C4-2B (cell line): ENCODE measurements around the gene TMEM254.

Experiments used
- ZFX ChIP-seq: fragments of 450-650 bp; IDR thresholded peaks from 2 replicates; pipeline ENCODE4 v1.6.1; 2017
- TF ChIP-seq, protein P1 (sequence below): fragments of 450-650 bp; conservative IDR thresholded peaks from 2 replicates; pipeline ENCODE4 v1.5.1; 2017; ENCODE audit warnings: mild to moderate bottlenecking

DNA sequence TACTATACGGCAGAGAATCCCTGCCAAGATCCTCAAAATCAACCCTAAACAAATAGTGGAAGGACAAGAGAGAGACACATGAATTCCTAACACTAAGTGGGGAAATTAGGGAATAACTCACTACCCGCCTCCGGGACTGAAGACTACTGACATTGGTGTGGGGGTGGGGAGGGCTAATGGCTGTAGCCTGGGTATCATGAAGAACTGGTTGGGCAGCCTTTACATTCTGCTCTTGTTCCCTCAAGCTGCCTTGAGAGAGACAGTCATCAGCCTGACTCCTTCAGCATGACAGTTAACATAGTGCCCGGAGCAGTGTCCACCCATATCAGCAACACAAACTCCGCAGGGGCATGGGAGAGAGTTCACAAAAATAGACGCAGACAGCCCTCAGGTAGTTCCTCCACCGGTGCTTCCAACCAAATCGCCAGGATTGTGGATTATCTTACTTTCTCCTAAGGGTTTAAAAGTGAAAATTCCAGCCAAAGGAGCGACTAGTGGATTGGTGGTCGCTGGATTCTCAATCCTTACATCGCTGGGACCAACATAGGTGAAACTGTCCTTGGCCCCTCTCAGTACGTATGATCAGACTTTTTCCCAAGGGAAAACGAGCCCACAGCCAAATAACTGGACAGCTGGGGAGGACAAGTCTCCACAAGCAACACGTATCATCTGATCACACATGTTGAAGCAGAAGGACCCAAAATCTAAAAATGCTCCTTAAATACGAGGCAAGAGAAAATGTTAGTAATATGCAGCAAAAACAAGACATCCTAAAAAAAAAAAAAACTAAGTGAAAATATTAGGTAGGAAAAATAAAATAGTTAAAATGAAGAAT is 22.6 kb downstream of the TMEM254 start:
- TF ChIP-seq, protein P1, sequence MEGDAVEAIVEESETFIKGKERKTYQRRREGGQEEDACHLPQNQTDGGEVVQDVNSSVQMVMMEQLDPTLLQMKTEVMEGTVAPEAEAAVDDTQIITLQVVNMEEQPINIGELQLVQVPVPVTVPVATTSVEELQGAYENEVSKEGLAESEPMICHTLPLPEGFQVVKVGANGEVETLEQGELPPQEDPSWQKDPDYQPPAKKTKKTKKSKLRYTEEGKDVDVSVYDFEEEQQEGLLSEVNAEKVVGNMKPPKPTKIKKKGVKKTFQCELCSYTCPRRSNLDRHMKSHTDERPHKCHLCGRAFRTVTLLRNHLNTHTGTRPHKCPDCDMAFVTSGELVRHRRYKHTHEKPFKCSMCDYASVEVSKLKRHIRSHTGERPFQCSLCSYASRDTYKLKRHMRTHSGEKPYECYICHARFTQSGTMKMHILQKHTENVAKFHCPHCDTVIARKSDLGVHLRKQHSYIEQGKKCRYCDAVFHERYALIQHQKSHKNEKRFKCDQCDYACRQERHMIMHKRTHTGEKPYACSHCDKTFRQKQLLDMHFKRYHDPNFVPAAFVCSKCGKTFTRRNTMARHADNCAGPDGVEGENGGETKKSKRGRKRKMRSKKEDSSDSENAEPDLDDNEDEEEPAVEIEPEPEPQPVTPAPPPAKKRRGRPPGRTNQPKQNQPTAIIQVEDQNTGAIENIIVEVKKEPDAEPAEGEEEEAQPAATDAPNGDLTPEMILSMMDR = no peak
- TF ChIP-seq ZFX = no peak
